Fibroblast of peridontal ligament (primary cell): ENCODE data around the gene SPEM3.
"Not testable (repeated sequence)": the region's sequence is repeated elsewhere in the genome, so short reads cannot be mapped to it uniquely, and the experiment has no call there.

Experiments used
- DNase-seq: peaks from one replicate; pipeline ENCODE4 v3.0.0-alpha.2; 2010; ENCODE audit errors: extremely low read depth

Gene SPEM3

DNA sequence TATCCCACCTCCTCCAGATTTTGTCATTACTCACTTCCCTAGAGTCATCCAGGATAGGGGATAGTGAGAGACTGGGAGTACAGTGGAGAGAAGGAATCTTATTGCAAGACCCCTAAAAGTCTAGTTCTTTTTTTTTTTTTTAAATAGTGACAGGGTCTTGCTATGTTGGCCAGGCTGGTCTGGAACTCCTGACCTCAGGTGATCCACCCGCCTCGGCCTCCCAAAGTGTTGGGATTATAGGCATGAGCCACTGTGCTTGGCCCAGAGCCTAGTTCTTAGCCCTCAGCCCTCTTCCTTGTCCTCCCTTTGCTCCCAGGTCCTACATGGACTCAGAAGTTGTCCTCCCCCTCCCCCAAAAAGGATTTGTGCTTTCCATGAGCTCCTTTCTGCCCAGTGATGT, 13.5 kb downstream of the SPEM3 start:
- DNase-seq = no peak

DNA sequence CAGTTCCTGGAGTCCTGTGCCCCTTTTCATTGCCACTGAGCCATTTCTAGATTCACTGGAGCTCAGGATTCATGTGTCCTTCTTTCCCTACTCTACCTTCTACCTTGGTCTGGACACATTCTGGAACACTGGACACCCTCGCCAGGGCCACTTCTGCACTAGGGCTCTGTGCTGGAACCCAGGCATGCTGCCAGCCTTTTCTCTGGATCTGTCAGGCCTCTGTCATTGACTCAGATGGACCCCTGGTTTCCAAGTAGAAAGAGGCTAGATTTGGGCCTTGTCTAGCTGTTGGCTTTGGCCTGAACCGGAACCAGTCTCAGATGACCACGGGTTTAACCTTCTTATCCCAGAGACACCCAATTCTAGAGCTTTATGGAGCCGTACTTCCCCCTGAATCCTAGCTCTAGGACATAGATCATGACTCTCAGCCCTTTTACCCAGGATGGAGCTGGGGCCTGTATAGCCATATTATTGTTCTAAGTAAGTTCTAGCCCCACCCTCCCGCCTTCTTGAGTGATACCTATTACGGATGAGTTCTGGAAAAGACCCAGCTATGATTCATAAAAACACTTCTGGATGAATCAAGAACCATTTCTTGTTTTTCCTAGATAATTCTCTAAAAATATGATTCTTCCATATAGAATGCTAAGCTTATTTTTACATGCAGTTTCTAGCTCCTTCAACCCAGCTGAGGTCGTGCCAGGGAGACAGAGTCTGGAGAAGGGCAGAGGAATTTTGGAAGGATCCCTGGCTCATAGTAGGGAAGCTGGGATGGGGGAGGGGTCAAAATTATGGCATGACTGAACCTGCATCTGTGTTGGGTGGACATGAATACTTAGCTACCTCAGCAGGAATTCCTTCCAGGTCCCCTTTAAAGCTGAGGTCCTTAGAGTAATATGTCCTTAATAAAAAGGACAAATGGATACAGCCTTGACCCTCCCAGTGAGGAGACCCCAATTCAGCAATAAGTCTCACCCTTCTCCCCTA, 15.1 kb downstream of the SPEM3 start:
- peak; percentile 29 for DNase-seq

GRCh38 chr17:7444682-7445618, 16.3 kb downstream of the SPEM3 start, which contains the start of gene CHRNB1:
Gene CHRNB1 (plus strand): TSS chr17:7445061. CDS start chr17:7445128, 67 bp downstream.
- no peak for DNase-seq

GRCh38 chr17:7445619-7445968, 16.9 kb downstream of the SPEM3 start:
- no peak for DNase-seq

DNA sequence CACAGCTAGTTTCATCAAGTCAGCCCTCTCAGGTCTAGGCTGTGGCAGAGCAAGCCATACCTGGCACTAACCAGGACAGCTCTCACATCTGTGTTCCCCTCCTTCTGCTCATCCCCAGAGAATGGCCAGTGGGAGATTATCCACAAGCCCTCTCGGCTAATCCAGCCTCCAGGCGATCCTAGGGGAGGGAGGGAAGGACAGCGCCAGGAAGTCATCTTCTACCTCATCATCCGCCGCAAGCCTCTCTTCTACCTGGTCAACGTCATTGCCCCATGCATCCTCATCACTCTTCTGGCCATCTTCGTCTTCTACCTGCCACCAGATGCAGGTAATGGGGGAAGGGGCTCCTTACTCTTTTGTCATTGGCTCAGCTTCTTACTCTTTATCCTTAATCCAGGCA, 19.8 kb downstream of the SPEM3 start:
- DNase-seq = no peak

- no peak for DNase-seq
Measured at GRCh38 chr17:7459961-7460545, 31.4 kb downstream of the SPEM3 start.

DNA sequence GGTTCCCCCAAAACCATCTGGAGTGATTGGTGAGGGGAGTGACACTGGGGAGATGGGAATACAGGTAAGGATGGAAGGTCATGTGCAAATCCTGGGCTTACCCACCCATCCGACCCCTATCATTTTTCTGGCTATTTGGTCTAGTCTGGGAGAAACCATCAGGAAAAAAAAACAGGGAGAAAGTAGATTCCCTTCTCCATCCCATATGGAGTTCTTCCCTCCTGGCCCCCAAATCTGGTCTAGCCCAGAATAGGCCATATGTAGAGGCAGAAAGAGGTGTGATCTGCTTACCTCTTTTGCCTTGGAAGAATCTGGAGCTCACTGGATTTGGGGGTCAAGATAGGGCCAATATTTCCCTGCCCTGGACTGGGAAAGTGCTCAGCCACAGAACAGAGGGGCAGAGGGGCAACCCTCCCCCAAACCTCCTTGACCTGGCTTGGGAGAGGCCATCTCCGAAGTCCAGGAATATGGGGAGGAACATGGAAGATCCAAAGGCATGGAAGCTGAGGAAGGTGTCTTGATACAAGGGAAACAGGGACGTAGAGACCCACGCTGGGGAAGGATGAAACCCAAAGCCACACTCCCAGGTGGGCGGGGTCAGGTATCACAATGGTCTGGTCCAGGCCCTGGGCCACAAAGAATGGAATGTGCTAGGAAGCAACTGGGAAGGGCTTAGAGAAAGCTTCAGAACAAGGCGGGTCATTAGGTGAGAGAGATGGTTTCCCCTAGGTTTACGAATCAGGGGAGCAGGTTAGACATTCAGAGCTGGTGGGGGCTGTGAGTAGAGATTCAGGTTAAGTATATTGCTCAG, 32.4 kb downstream of the SPEM3 start:
- no peak for DNase-seq

DNA sequence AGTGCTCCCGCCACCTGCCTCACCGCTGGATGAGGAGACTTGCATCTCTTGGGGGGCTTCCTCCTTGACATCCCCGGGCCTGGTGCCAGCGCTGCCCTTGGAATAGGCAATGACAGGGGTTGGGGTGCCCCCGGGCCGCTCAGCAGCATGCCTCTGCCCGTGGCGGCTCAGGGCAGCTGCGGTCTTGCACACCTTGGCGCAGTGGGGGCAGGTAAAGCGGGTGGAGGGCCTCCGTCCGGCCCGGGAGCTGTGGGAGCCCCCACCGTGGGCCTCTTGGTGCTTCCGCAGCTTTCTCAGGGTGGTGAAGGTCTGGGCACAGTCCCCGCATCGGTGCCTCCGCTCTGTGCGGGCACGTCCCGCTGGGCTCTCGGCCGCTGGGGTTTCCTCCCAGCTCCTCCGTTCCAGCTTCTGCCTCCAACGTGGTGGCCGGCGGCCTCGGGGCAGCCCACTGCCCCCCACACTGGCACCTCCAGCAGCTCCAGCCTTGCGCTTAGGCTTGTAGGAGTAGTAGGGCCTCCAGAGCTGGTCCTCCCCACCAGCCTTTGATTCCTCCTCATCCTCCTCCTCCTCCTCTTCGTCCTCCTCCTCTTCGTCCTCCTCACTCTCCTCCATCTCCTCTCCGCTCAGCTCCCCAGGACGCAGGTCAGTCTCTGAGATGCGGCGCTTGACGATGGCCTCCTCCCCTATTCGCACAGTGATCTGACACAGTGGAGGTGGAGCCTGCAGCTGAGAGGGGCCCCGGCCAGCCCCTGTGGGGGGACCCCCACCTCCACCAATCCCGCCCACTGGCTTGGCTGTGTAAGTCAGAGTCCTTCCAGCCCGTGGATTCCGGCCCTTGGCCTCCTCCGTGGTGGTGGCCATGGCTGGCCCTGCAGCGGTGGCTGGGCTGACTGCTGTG, 34.1 kb downstream of the SPEM3 start:
- no peak for DNase-seq

- no peak for DNase-seq
Measured at GRCh38 chr17:7463372-7463846, 34.8 kb downstream of the SPEM3 start.

DNA sequence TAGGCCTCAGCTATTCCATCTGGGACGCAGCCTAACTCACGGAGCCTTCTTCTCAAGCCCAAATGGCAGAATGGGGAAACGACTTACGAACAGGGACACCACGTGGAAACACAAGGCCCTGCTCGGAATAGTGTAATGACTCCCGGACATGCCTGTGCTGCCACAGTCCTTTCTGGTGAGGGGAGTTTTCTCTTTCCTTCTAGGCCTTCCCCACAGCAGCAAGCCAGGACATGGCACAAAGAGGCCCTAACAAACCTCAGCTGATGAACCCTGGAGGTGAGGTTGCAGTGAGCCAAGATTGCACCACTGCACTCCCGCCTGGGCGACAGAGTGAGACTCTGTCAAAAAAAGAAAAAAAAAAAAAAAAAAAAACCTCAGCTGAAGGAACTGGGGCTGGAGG, 35.4 kb downstream of the SPEM3 start:
- no peak for DNase-seq

- DNase-seq = no peak
Measured at GRCh38 chr17:7465597-7466275, 37.1 kb downstream of the SPEM3 start.

GRCh38 chr17:7466318-7466638, 37.6 kb downstream of the SPEM3 start:
- DNase-seq = no peak

- DNase-seq = peak; percentile 61
Measured at GRCh38 chr17:7466639-7467341, 38.1 kb downstream of the SPEM3 start.

GRCh38 chr17:7467498-7467897, 38.8 kb downstream of the SPEM3 start:
- no peak for DNase-seq

- DNase-seq = no peak
Measured at GRCh38 chr17:7468290-7468689, 39.6 kb downstream of the SPEM3 start.

DNA sequence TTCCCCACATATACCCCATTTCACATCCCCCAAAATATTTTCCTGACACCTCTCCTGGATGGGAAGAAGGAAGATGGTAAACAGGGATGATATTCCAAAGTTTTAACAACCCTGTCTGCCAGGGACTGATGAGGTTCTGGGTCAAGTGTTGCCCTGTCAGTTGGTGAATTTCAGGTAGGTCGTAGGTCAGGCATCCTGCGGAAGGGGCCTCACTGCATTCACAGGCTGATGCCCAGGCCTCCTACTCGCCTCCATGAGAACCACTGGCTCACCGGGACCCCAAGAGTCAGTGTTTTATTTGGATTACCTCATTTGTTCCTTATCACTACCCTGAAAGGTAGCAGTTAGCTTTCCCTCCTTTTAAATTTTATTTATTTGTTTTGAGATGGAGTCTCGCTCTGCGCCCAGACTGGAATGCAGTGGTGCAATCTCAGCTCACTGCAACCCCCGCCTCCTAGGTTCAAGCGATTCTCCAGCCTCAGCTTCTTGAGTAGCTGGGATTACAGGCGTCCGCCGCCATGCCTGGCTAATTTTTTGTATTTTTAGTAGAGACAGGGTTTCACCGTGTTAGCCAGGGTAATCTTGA, 40.2 kb downstream of the SPEM3 start:
- DNase-seq = no peak

DNA sequence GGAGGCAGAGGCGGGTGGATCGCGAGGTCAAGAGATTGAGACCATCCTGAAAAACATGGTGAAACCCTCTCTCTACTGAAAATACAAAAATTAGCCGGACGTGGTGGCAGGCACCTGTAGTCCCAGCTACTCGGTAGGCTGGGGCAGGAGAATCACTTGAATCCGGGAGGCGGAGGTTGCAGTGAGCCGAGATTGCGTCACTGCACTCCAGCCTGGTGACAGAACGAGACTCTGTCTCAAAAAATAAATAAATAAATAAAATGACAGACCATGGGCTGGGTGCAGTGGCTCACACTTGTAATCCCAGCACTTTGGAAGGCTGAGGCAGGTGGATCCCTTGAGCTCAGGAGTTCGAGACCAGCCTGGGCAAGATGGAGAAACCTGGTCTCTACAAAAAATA, 41.2 kb downstream of the SPEM3 start:
- DNase-seq = not testable (repeated sequence)

DNA sequence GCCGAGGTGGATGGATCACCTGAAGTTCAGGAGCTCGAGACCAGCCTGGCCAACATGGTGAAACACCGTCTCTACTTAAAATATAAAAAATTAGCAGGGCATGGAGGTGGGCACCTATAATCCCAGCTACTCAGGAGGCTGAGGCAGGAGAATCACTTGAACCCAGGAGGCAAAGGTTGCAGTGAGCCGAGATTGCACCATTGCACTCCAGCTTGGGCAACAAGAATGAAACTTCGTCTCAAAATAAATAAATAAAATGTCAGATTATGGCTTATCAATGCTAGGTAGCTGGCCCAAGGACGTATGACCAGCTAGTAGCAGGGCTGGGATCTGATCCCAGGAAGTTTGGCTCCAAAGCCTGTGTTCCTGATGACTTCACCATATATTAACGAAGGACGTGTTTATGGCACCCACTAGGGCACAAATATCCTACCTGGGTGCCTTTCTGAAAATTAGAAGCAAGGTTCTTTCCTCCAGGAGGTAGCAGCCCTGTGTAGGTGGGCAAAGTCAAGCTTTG, 41.9 kb downstream of the SPEM3 start:
- DNase-seq = not testable (repeated sequence)
